Measurements from ENCODE around the gene TMED4. TPM values are rescaled to one million over a fixed set of nuclear protein-coding genes. Genes with fewer than 3 reads are reported as not detected.

Gene TMED4
- total and polyA plus RNA-seq, 2 experiments from 2014 or later: 43.5 to 98.5 TPM

- H3K4me1 Mint-ChIP-seq: peaks cover 5% of the 10 kb centered on the region
- H3K27ac Mint-ChIP-seq: no peak overlapping the region
- TF ChIP-seq, protein P1, sequence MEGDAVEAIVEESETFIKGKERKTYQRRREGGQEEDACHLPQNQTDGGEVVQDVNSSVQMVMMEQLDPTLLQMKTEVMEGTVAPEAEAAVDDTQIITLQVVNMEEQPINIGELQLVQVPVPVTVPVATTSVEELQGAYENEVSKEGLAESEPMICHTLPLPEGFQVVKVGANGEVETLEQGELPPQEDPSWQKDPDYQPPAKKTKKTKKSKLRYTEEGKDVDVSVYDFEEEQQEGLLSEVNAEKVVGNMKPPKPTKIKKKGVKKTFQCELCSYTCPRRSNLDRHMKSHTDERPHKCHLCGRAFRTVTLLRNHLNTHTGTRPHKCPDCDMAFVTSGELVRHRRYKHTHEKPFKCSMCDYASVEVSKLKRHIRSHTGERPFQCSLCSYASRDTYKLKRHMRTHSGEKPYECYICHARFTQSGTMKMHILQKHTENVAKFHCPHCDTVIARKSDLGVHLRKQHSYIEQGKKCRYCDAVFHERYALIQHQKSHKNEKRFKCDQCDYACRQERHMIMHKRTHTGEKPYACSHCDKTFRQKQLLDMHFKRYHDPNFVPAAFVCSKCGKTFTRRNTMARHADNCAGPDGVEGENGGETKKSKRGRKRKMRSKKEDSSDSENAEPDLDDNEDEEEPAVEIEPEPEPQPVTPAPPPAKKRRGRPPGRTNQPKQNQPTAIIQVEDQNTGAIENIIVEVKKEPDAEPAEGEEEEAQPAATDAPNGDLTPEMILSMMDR (conservative IDR thresholded peaks at IDR 0.05; ENCODE audit: low read depth in 2 of 2): peak; percentile 79 to 86
- no peak for TF ChIP-seq ETS1 (IDR thresholded peaks at IDR 0.05)
- Histone ChIP-seq H3K79me2 (replicated peaks; ENCODE audit: insufficient read depth) (no peaks in the 10 kb centered on the region), H3K9me2 (ENCODE audit: insufficient read depth) (no peaks in the 10 kb centered on the region), H3K4me3 (no peak overlapping the region), H3F3A (replicated peaks; ENCODE audit: low read depth) (peaks cover 12% of the 10 kb centered on the region; the same call in 1 of the 2 replicates), H4K20me1 (replicated peaks; ENCODE audit: insufficient read depth) (no peaks in the 10 kb centered on the region), H3K27ac (ENCODE audit: low read depth) (no peak overlapping the region), H3K36me3 (ENCODE audit: insufficient read depth) (peaks cover 31% of the 10 kb centered on the region), H3K27me3 (ENCODE audit: insufficient read depth) (no peaks in the 10 kb centered on the region), H2AFZ (no peak overlapping the region), H3K4me1 (ENCODE audit: insufficient read depth) (no peaks in the 10 kb centered on the region), H3K4me2 (no peak overlapping the region)
- peaks cover 21% of the 10 kb centered on the region for H3K27me3 Mint-ChIP-seq (ENCODE audit: insufficient read depth, low read depth, poor library complexity)
- ATAC-seq (peak; percentile 88), DNase-seq (ENCODE audit: low spot score) (peak; percentile 76)
- H3K9me3 Mint-ChIP-seq: no peaks in the 10 kb centered on the region
- H3K4me3 Mint-ChIP-seq: no peak overlapping the region
- H3K36me3 Mint-ChIP-seq (ENCODE audit: low read depth): peaks cover 66% of the 10 kb centered on the region
Observed at GRCh38 chr7:44565097-44565794, 16.8 kb downstream of the TMED4 start.

GRCh38 chr7:44564606-44565005 lies 17.4 kb downstream of the TMED4 start:
- Histone ChIP-seq H3K36me3 (ENCODE audit: insufficient read depth) (peaks cover 24% of the 10 kb centered on the region), H2AFZ (no peak overlapping the region), H3K4me1 (ENCODE audit: insufficient read depth) (no peaks in the 10 kb centered on the region), H3K9me2 (ENCODE audit: insufficient read depth) (no peaks in the 10 kb centered on the region), H3K27me3 (ENCODE audit: insufficient read depth) (no peaks in the 10 kb centered on the region), H3F3A (replicated peaks; ENCODE audit: low read depth) (peaks cover 12% of the 10 kb centered on the region; the same call in 1 of the 2 replicates), H3K4me2 (no peak overlapping the region), H3K4me3 (no peak overlapping the region), H4K20me1 (replicated peaks; ENCODE audit: insufficient read depth) (no peaks in the 10 kb centered on the region), H3K27ac (ENCODE audit: low read depth) (no peak overlapping the region), H3K79me2 (replicated peaks; ENCODE audit: insufficient read depth) (no peaks in the 10 kb centered on the region)
- peaks cover 5% of the 10 kb centered on the region for H3K4me1 Mint-ChIP-seq
- H3K9me3 Mint-ChIP-seq: no peaks in the 10 kb centered on the region
- no peak for ATAC-seq
- DNase-seq (ENCODE audit: low spot score): no peak
- H3K36me3 Mint-ChIP-seq (ENCODE audit: low read depth): peaks cover 60% of the 10 kb centered on the region
- H3K27me3 Mint-ChIP-seq (ENCODE audit: insufficient read depth, low read depth, poor library complexity): peaks cover 21% of the 10 kb centered on the region
- H3K27ac Mint-ChIP-seq: no peak overlapping the region
- H3K4me3 Mint-ChIP-seq: no peak overlapping the region
- TF ChIP-seq EZH2phosphoT487 (IDR thresholded peaks at IDR 0.05; ENCODE audit: unreplicated experiment) (no peak), ZNF331 (CRISPR knock-in tag; IDR thresholded peaks at IDR 0.05; ENCODE audit: low read depth) (no peak), JUNB (IDR thresholded peaks at IDR 0.05; ENCODE audit: unreplicated experiment) (no peak), ZNF462 (CRISPR knock-in tag; IDR thresholded peaks at IDR 0.05) (no peak), EZH2 (IDR thresholded peaks at IDR 0.05; ENCODE audit: low read depth, unreplicated experiment) (no peak), ZNF114 (CRISPR knock-in tag; IDR thresholded peaks at IDR 0.05) (no peak), POLR2AphosphoS5 (IDR thresholded peaks at IDR 0.05; ENCODE audit: low read depth) (no peak), STAT1 (IDR thresholded peaks at IDR 0.05; ENCODE audit: unreplicated experiment) (no peak)
- TF ChIP-seq, protein P1 (conservative IDR thresholded peaks at IDR 0.05; ENCODE audit: low read depth in 2 of 2): no peak
